HG03175 (cell line): ENCODE measurements around the gene ACKR2.

Source experiments
- ATAC-seq: cut with Tn5 transposase; IDR thresholded peaks from one replicate; pipeline ENCODE4 v1.9.1; 2021; ENCODE audit warnings: mild to moderate bottlenecking, moderate library complexity; ENCODE audit not compliant: unreplicated experiment

The ACKR2 gene

GRCh38 chr3:42829083-42829627 lies 19.9 kb downstream of the ACKR2 start:
- no peak for ATAC-seq

- ATAC-seq = no peak
Measured at GRCh38 chr3:42829628-42830436, 20.6 kb downstream of the ACKR2 start.

DNA sequence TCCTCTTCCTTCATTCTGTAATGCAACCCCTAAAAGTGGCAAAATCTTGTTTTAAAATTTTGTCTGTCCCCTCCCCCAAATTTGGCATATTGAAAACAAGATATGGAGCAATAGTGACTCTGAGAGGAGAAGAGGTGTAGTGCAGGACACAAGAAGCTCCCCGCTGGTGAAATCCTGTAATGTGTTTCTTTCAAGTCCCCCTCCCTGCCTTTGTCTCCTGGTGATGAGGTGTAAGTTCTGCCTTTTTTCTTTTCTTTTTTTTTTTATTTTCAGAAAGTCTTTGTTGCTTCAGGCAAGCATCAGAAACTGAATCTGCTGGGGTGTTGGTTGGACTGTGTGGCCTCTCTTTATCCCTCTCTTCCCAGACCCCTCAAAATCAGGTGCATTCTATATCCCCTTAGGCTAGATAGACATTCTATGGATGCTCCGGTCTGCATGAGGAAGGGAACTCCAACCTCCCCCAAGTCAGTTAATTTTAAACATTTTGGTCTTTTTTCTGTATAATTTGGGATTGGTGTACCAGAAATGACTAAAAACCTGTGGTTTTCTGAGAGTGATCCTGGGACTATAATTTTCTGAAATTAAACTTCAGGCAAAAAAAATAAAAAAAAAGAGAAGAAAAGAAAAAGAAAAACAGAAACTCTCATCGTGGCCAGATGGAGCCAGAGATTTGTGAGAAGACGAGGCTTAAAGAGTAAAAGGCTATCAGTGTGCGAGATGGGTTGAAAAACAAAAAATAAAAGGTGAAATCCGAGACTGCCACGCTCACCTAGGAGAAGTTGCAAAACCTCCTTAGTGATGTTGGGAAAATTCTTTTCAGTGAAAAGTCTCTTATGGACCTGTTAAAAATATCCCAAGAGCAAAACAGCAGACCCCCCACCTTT lies 21.4 kb downstream of the ACKR2 start:
- no peak for ATAC-seq

DNA sequence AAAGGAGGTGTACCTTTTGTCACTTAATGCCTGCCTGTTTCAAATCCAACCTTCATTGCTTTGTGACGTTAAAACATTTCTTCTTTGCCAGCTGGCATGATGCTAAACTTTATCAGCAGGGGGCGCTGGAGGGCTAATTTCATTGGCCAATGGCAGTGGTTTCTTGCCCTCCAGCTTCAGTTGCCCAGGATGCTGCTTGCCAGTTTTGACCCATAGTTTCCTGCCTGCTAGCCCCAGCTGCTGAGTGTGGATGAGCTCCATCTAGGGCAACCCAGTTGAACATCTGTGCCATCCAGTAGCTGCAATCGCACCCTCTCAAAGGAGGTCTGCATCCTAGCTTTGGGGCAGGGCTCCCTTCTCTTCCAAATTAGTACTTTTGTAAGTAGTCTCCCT lies 22.1 kb downstream of the ACKR2 start:
- peak; percentile 70 for ATAC-seq

DNA sequence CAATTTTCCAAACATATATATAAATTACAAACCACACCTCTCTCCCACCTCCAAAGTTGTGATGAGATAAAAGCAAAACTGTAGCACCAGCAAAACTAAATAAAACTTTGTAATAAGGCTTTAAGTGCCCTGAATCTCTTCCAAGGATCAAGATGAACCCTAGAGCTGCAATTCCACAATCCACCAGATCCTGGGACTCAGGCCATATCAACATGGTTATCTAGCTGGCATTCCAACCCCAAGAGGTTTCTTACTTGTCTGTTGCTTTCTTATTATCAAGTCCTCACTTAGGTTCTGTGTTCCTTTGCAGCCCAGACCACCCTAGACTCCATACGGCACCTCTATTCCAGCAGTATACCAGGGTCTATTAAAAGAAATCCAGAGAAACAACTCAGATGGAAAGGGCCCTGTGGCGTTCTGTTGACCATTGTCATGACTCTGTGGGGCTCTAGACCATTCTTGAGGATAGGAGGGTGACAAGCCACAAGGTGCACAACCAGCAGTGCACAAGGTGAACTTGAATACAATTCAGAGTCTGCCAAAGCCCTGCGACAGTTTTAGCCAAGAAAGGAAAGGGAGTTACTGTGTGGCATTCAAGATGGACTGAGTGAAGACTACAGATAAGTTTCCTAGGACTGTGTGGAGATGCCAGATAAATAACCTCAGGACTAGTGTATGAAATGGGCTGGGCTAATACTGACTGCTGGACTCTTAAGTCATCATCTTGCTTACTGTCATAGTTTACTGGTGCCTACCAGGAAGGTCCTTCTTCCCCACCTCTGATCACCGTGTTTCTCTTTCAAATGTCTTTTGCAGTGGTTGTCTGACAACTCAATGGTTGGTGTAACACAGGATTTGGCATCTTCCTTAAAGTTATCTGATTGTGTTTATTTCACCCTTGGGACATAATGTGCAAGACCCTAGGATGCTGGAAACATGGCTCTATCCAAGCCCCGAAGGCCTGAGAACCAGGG lies 27.2 kb downstream of the ACKR2 start:
- ATAC-seq = no peak

DNA sequence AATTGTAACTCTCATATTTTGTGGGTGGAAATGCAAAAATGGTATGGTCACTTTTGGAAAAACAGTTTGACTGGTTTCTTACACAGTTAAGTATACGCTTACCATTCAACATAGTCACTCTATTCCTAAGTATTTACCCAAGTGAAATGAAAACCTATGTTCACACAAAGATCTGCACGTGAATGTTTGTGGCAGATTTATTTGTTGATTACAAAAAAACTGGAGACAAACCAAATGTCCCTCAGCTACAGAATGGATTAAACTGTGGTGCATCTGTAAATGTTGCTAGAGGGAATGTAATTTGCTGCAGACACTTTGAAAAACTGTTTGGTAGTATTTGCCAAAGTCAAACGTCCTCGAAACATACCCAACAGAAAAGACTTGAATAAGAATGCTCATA lies 29.3 kb downstream of the ACKR2 start:
- ATAC-seq = no peak

- peak; percentile 99 for ATAC-seq
Measured at GRCh38 chr3:42839616-42840015, 30.4 kb downstream of the ACKR2 start.

- no peak for ATAC-seq
Measured at GRCh38 chr3:42841332-42841731, 32.1 kb downstream of the ACKR2 start.

- no peak for ATAC-seq
Measured at GRCh38 chr3:42843713-42844411, 34.6 kb downstream of the ACKR2 start.

DNA sequence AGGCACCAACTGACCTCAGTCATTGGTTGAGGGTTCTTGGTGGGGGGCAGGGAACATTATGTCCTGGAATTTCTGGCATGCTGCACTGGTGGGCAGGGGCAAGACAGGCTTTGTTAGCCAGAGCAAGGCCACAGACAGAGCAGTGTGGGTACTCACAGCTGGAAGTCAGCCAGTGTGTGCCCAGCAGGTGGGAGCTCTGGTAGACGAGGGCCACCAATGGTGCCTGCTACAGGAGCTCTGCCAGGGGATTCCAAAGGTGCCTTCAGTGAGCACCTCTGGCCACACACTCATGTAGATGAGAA lies 35.1 kb downstream of the ACKR2 start:
- ATAC-seq = no peak

GRCh38 chr3:42844815-42845214 lies 35.6 kb downstream of the ACKR2 start:
- ATAC-seq = no peak

GRCh38 chr3:42846685-42847522 lies 37.7 kb downstream of the ACKR2 start:
- ATAC-seq = peak; percentile 78

DNA sequence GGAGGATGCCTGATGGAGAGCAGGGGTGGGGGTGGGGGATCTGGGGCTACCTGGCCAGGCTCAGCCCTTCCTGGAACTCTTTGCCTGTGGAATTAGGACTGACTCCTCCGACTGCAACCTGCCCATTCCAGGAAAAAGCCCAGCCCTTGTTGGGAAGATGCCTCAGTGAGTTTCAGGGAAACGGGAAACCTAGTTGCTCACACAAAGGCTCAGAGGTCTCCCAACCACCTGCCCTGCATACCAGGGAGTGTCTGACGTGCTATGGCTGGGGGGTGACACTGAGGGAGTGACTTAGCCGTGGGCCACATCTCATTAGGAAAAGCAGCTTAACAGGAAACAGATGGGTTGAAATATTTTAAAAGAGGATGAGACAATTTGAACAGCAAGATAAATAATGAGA lies 38.5 kb downstream of the ACKR2 start:
- no peak for ATAC-seq

DNA sequence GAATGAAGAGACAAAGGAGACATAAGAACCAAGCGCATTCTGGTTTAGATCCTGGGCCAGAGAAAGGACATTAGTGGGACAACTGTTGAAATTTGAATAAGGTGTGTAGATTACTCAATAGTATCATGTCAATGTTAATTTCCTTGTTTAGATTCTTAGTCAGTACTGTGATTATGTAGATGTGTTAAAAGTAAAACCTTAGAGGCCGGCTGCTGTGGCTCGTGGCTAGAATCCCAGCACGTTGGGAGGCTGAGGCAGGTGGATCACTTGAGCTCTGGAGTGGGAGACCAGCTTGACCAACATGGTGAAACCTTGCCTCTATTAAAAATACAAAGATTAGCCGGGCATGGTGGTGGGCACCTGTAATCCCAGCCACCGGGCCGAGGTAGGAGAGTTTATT lies 39.8 kb downstream of the ACKR2 start:
- no peak for ATAC-seq

- ATAC-seq = no peak
Measured at GRCh38 chr3:42850263-42850662, 41.0 kb downstream of the ACKR2 start.

GRCh38 chr3:42851228-42851834 lies 42.1 kb downstream of the ACKR2 start:
- ATAC-seq = no peak

- no peak for ATAC-seq
Measured at GRCh38 chr3:42852441-42852840, 43.2 kb downstream of the ACKR2 start.

GRCh38 chr3:42853056-42853455 lies 43.8 kb downstream of the ACKR2 start:
- ATAC-seq = no peak

- ATAC-seq = no peak
Measured at GRCh38 chr3:42853739-42854302, 44.6 kb downstream of the ACKR2 start.
